GM12875 (cell line): ENCODE data around the gene SRMS.

ENCODE experiments used
- H3K4me3 ChIP-seq: one replicate; pipeline ENCODE4 v1.5.1; 2011; ENCODE audit warnings: low read depth, low read length, control low read depth
- TF ChIP-seq, protein P1 (sequence below): IDR thresholded peaks from 2 replicates; pipeline ENCODE4 v1.5.1; 2011; ENCODE audit warnings: low read depth, mild to moderate bottlenecking, control low read depth, inconsistent platforms, low read length, moderate library complexity, borderline replicate concordance; ENCODE audit not compliant: insufficient read depth

SRMS gene

DNA sequence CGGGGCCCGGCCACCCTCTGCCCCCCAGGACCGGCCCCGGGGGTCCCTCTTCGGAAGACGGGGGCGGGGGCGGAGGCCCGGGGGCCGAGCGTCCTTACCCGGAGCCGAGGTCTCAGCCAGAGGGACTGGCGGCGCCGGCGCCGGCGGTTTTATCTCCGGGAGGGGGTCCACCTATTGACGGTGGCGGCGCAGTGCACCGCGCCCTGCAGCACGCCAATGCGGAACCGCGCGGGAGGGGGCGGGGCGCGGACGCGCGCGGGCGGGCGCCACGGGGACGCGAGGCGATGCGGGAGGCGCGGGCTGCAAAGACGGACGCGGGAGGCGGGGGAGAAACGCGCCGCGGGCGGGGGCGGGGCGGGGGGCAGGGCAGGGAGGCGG is 48.6 kb downstream of the SRMS start, which contains the start of gene EEF1A2:
TSS of gene EEF1A2 (minus strand) at position 124 of the 378 bp plus-strand sequence. CDS start 1,320 bp downstream, outside the sequence.
- no peak within 1 kb of the TSS for H3K4me3 ChIP-seq
- TF ChIP-seq, protein P1, sequence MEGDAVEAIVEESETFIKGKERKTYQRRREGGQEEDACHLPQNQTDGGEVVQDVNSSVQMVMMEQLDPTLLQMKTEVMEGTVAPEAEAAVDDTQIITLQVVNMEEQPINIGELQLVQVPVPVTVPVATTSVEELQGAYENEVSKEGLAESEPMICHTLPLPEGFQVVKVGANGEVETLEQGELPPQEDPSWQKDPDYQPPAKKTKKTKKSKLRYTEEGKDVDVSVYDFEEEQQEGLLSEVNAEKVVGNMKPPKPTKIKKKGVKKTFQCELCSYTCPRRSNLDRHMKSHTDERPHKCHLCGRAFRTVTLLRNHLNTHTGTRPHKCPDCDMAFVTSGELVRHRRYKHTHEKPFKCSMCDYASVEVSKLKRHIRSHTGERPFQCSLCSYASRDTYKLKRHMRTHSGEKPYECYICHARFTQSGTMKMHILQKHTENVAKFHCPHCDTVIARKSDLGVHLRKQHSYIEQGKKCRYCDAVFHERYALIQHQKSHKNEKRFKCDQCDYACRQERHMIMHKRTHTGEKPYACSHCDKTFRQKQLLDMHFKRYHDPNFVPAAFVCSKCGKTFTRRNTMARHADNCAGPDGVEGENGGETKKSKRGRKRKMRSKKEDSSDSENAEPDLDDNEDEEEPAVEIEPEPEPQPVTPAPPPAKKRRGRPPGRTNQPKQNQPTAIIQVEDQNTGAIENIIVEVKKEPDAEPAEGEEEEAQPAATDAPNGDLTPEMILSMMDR = no peak

DNA sequence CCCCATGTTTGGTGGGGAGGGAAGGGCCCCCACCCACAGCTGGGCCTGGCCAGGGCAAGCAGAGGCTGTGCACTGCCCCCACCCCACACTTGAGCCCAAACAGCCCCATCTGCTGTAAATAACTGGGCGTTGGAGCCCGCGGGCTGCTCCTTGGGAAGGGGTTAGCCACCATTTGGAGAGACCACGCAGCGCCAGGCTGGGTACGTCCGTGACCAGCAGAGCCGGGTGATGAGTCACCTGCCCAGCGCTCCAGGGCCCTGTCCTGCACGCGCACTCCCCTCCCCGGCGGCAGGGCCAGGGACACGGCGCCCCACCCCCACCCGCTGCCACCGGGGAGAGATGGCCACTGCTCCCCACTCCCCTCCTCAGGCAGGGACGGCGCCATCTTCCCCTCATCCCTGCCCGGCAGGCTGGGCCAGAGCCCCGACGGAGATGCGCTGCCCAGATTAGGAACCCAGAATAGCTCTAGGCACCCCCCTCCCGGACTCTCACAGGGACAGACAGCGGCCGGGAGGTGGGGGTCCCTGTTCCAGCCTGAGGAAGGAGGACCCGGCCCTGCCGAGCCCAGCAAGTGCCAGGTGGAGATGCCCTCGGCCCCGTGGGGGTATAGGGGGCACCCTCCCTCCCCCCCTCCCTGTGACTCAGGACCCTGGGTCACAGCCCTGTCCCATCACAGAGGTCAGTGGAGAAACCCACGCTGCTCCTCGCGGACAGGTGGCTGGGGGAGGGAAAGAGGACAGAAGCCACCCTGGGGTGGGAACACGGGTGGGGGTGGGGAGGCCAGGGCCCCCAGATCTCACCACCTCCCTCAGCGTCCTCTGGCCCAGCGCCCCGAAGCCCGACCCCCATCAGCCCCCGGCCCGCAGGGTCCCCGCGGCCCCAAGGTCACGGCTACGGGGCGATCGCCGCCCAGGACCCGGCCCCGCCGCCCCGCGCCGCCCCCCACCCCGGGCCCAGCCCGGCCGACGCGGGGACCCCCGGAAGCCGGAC is 49.3 kb downstream of the SRMS start:
- TF ChIP-seq, protein P1 = no peak
- H3K4me3 ChIP-seq = no peak overlapping the region

DNA sequence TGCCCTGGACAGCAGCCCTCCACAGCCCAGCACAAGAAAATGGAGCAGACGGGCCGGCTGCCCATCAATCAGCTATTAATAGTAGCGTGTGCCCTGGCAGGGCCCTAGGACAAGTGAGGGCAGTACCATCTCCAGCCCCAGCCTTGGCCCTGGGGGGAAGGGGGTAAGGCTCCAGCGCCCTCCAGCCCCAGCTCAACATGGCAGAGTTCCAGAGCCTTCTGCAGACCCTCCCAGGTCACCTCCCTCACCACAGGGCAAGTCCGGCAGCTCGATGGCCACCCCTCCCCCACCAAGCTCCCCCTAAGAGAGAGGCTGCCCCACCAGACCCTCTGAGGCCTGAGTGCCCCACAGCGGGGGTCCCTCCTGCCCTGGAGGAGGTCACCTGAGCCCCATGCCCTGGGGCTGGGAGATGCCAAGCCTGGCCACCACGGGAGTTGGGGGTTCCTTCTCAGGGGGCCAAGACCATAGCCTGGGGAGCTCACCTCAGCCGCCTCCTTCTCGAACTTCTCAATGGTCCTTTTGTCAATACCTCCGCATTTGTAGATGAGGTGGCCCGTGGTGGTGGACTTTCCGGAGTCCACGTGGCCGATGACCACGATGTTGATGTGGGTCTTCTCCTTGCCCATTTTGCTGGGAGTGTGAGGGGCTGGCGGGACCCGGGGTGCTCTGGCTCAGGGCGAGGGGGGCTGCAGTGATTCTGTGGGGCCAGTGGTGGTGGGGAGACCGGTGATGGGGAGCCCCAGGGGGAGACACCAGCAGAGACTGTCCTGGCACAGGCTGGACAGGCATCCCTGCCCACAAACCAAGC is 50.2 kb downstream of the SRMS start:
- TF ChIP-seq, protein P1 = no peak
- H3K4me3 ChIP-seq = no peak overlapping the region

DNA sequence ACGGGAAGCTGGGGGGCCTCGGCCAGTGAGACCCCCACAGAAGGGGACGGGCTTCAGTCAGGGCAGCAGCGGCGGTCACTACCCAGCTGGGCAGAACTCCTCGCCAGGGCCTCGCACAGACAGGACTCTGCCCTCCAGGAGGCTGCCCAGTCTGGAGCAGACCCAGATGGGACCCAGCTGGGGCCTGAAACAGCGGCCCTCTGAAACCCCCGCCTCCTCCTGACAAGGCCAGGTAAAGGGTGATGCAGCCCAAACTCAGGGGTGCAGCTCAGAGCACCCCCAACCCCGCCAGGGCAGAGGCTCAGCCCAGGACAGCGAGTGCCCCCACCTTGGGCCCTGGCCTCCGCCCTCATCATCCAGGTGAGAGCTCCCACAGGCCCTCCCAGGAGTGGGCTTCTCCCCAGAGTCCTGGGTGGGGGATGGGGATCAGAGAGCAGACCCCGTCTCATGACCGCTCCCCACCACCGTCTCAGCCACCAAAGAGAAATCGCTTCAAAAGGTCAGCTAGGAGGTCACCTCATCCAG is 50.9 kb downstream of the SRMS start:
- H3K4me3 ChIP-seq = no peak overlapping the region

DNA sequence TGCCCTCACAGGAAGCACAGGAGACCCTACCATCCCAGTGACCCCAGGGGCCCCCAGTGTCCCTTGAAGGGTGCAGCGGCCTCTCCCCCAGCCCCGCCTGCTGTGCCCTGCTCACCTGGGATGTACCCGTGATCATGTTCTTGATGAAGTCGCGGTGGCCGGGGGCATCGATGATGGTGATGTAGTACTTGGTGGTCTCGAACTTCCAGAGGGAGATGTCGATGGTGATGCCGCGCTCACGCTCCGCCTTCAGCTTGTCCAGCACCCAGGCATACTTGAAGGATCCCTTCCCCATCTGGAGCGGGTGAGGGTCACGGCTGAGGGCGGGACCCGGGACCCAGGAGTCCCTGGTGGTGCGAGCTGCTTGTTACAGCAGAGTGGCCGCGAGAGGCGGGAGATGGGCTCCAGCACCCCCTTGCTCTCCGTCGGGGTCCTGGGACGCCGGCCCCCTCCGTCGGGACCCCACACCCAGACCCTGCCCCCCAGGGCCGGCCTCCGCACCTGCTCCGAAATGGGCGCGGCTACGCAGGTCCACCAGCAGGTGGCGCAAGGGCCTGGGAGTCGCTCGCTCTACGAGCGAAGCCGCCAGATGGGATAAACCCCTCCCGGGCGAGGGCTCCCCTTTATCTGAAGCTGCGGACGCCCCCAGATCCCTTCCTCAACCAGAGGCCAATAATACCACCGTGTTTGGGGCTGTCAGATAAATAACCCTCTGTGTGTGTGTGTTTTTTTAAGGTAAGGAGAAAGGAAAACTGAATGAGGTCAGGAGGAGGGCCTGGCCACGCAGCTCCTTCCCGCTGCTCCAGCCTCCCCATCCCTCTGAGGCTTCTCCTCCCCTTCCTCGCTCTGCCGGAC is 51.6 kb downstream of the SRMS start:
- no peak overlapping the region for H3K4me3 ChIP-seq
- TF ChIP-seq, protein P1 = peak; percentile 93

More for the DNA sequence above, 50.9 kb downstream of the SRMS start:
- TF ChIP-seq, protein P1 = no peak

DNA sequence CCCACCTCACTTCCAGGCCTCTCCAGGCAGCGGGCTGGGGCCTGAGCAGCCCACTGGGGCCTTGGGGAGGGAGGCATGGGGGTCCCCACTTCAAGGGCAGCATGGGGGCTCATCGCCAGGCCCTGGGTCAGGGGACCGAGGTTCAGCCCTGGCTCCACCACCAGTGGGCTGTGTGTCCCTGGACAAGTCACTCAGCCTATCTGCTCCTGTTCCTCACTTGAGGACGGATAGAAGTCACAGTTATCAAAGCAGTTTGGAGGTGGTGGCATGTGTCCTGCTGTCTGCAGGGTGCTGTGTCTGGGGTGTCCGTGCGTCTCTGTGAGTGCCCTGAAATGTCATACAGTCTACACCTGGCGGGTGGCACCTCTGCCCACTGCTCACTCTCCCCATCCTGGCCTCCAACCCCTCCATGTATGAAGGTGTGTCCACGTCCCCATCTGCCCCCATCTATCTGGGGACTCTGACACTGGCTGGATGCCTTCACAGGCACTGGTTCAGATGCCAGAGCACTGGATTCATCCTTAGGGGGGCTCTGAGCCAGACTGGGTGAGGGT is 52.3 kb downstream of the SRMS start:
- TF ChIP-seq, protein P1 = no peak

More for the DNA sequence above, 52.3 kb downstream of the SRMS start:
- no peak overlapping the region for H3K4me3 ChIP-seq
